Vagina (tissue), 2 donors: ENCODE data around the gene ARMC8. TPM values are rescaled to one million over a fixed set of nuclear protein-coding genes. Genes with fewer than 3 reads are reported as not detected.

Experiments
- DNase-seq, 2 donors: peaks; one replicate each; pipeline ENCODE4 v3.0.0-alpha.2; 2017; ENCODE audit errors: extremely low spot score in 2 of 2
- H3K27ac ChIP-seq: fragments of 200-600 bp; sonication (generic); one replicate; pipeline ENCODE4 v1.5.1; 2019
- H3K27me3 ChIP-seq: fragments of 200-600 bp; sonication (generic); one replicate; pipeline ENCODE4 v1.5.1; 2019
- H3K36me3 ChIP-seq, 2 donors: fragments of 200-600 bp; sonication (generic); one replicate each; pipeline ENCODE4 v1.5.1; 2017 to 2019
- H3K4me1 ChIP-seq: fragments of 200-600 bp; sonication (generic); one replicate; pipeline ENCODE4 v1.5.1; 2019
- H3K4me3 ChIP-seq, 2 donors: fragments of 200-600 bp; sonication (generic); 1 replicate in 1 of 2; 2 replicates in 1 of 2; pipeline ENCODE4 v1.5.1; 2016 to 2019
- H3K9me3 ChIP-seq: fragments of 200-600 bp; sonication (generic); one replicate; pipeline ENCODE4 v1.5.1; 2019
- CTCF ChIP-seq, 3 experiments: fragments of 450-650 bp in 2 of 3; fragments of 200-600 bp in 1 of 3; sonication (generic) in 1 of 3; IDR thresholded peaks; one replicate each; pipeline ENCODE4 v1.5.1; 2017 to 2019; ENCODE audit warnings: antibody characterized with exemption in 3 of 3, mild to moderate bottlenecking in 2 of 3, moderate library complexity in 2 of 3
- POLR2A ChIP-seq, 2 donors: fragments of 450-650 bp; IDR thresholded peaks; one replicate each; pipeline ENCODE4 v1.6.1; 2017; ENCODE audit warnings: antibody characterized with exemption in 2 of 2, mild to moderate bottlenecking in 2 of 2, moderate library complexity in 2 of 2
- POLR2AphosphoS5 ChIP-seq, 2 donors: sonication (generic); formaldehyde crosslinking; IDR thresholded peaks; one replicate each; pipeline ENCODE4 v1.9.0; 2017; ENCODE audit warnings: antibody characterized with exemption in 2 of 2, mild to moderate bottlenecking in 2 of 2, low read depth in 1 of 2; ENCODE audit not compliant: insufficient read depth in 1 of 2
- intact Hi-C: fragments of 100-400 bp; cut with DNase I; formaldehyde crosslinking; loops from one replicate; pipeline ENCODE4 v1.15.1; 2023
- total RNA-seq: library from RNA; depleted of rRNA; stranded (reverse); fragments of >200 nt; gene quantifications from one replicate; pipeline ENCODE4 v1.2.3, GENCODE V29; 2016

The ARMC8 gene
- total RNA-seq, 1 donor from 2014 or later: 55.0 TPM

- no peaks in the 10 kb centered on the region for H3K9me3 ChIP-seq
- no peak for DNase-seq
- peaks cover 0 to 40% of the 10 kb centered on the region in 2 donors for H3K36me3 ChIP-seq
- no peak for TF ChIP-seq POLR2AphosphoS5 (IDR thresholded peaks at IDR 0.05; ENCODE audit: insufficient read depth in 1 of 2, low read depth in 1 of 2)
- no peak for TF ChIP-seq POLR2A (IDR thresholded peaks at IDR 0.05)
- TF ChIP-seq CTCF (IDR thresholded peaks at IDR 0.05): no peak
- no peak overlapping the region for H3K4me3 ChIP-seq
- no peaks in the 10 kb centered on the region for H3K27me3 ChIP-seq
- H3K27ac ChIP-seq: no peak overlapping the region
- H3K4me1 ChIP-seq: no peaks in the 10 kb centered on the region
- intact Hi-C loops: no loop called here
Measured at GRCh38 chr3:138271189-138271794, 84.2 kb downstream of the ARMC8 start.

- Histone ChIP-seq H3K9me3 (no peaks in the 10 kb centered on the region), H3K4me1 (no peaks in the 10 kb centered on the region), H3K36me3 (peaks cover 0 to 39% of the 10 kb centered on the region in 2 donors), H3K27me3 (no peaks in the 10 kb centered on the region), H3K4me3 (no peak overlapping the region), H3K27ac (no peak overlapping the region)
- no peak for DNase-seq
- intact Hi-C loops: no loop called here
- no peak for TF ChIP-seq POLR2A (IDR thresholded peaks at IDR 0.05)
- no peak for TF ChIP-seq POLR2AphosphoS5 (IDR thresholded peaks at IDR 0.05; ENCODE audit: insufficient read depth in 1 of 2, low read depth in 1 of 2)
- no peak for TF ChIP-seq CTCF (IDR thresholded peaks at IDR 0.05)
Measured at GRCh38 chr3:138281561-138281960, 94.5 kb downstream of the ARMC8 start.

- Histone ChIP-seq H3K4me1 (no peaks in the 10 kb centered on the region), H3K4me3 (no peak overlapping the region), H3K9me3 (no peaks in the 10 kb centered on the region), H3K36me3 (peaks cover 0 to 40% of the 10 kb centered on the region in 2 donors), H3K27me3 (no peaks in the 10 kb centered on the region), H3K27ac (no peak overlapping the region)
- DNase-seq: no peak
- TF ChIP-seq CTCF (IDR thresholded peaks at IDR 0.05) (no peak), POLR2A (IDR thresholded peaks at IDR 0.05) (no peak), POLR2AphosphoS5 (IDR thresholded peaks at IDR 0.05; ENCODE audit: insufficient read depth in 1 of 2, low read depth in 1 of 2) (no peak)
- intact Hi-C loops: no loop called here
Measured at GRCh38 chr3:138282836-138283235, 95.7 kb downstream of the ARMC8 start.

- no peak for DNase-seq
- Histone ChIP-seq H3K4me3 (no peak overlapping the region), H3K27me3 (no peaks in the 10 kb centered on the region), H3K27ac (no peak overlapping the region), H3K36me3 (peaks cover 0 to 50% of the 10 kb centered on the region in 2 donors), H3K4me1 (no peaks in the 10 kb centered on the region), H3K9me3 (no peaks in the 10 kb centered on the region)
- intact Hi-C loops: no loop called here
- TF ChIP-seq POLR2A (IDR thresholded peaks at IDR 0.05) (no peak), CTCF (IDR thresholded peaks at IDR 0.05) (no peak), POLR2AphosphoS5 (IDR thresholded peaks at IDR 0.05; ENCODE audit: insufficient read depth in 1 of 2, low read depth in 1 of 2) (no peak)
Measured at GRCh38 chr3:138284079-138284478, 97.0 kb downstream of the ARMC8 start.

- no peaks in the 10 kb centered on the region for H3K27me3 ChIP-seq
- intact Hi-C loops: no loop called here
- DNase-seq: no peak
- no peak overlapping the region for H3K27ac ChIP-seq
- H3K36me3 ChIP-seq: peaks cover 0 to 55% of the 10 kb centered on the region in 2 donors
- TF ChIP-seq POLR2A (IDR thresholded peaks at IDR 0.05) (no peak), CTCF (IDR thresholded peaks at IDR 0.05) (no peak), POLR2AphosphoS5 (IDR thresholded peaks at IDR 0.05; ENCODE audit: insufficient read depth in 1 of 2, low read depth in 1 of 2) (no peak)
- H3K9me3 ChIP-seq: no peaks in the 10 kb centered on the region
- no peaks in the 10 kb centered on the region for H3K4me1 ChIP-seq
- H3K4me3 ChIP-seq: no peak overlapping the region
Measured at GRCh38 chr3:138284957-138285477, 97.9 kb downstream of the ARMC8 start.
